GM19452 (cell line): ENCODE data around the gene CIROP.

Source experiments
- ATAC-seq: cut with Tn5 transposase; IDR thresholded peaks from one replicate; pipeline ENCODE4 v1.9.1; 2021; ENCODE audit not compliant: unreplicated experiment

Gene CIROP

GRCh38 chr14:23095196-23096108 lies 9.3 kb downstream of the CIROP start, which contains the start of gene C14orf119:
Gene C14orf119, plus strand, starts transcription at chr14:23095505. Its CDS starts 2,154 bp downstream, at chr14:23097659.
- peak; percentile 89 for ATAC-seq

GRCh38 chr14:23094666-23095195 lies 10.1 kb downstream of the CIROP start, which contains the start of gene ACIN1:
Gene ACIN1, minus strand, starts transcription at chr14:23095136. Its CDS starts 24 bp downstream, at chr14:23095112.
- ATAC-seq: peak; percentile 37

- peak; percentile 26 for ATAC-seq
Observed at GRCh38 chr14:23093991-23094665, 10.7 kb downstream of the CIROP start.

GRCh38 chr14:23093526-23093925 lies 11.3 kb downstream of the CIROP start:
- ATAC-seq: no peak

- ATAC-seq: no peak
Observed at GRCh38 chr14:23093104-23093503, 11.7 kb downstream of the CIROP start.

- no peak for ATAC-seq
Observed at GRCh38 chr14:23091294-23092225, 13.2 kb downstream of the CIROP start.

- no peak for ATAC-seq
Observed at GRCh38 chr14:23090254-23090636, 14.5 kb downstream of the CIROP start.

GRCh38 chr14:23089498-23090253 lies 15.1 kb downstream of the CIROP start:
- no peak for ATAC-seq

- ATAC-seq: no peak
Observed at GRCh38 chr14:23086565-23086964, 18.2 kb downstream of the CIROP start.

GRCh38 chr14:23085458-23085857 lies 19.3 kb downstream of the CIROP start:
- ATAC-seq: no peak

- no peak for ATAC-seq
Observed at GRCh38 chr14:23080474-23080873, 24.3 kb downstream of the CIROP start.

GRCh38 chr14:23079716-23080115 lies 25.1 kb downstream of the CIROP start:
- no peak for ATAC-seq

GRCh38 chr14:23078692-23079116 lies 26.1 kb downstream of the CIROP start:
- ATAC-seq: no peak

- no peak for ATAC-seq
Observed at GRCh38 chr14:23077962-23078361, 26.8 kb downstream of the CIROP start.

- no peak for ATAC-seq
Observed at GRCh38 chr14:23076785-23077408, 27.9 kb downstream of the CIROP start.

- ATAC-seq: no peak
Observed at GRCh38 chr14:23074906-23075305, 29.9 kb downstream of the CIROP start.

GRCh38 chr14:23071921-23072539 lies 32.8 kb downstream of the CIROP start:
- ATAC-seq: no peak

- peak; percentile 81 for ATAC-seq
Observed at GRCh38 chr14:23071244-23071920, 33.4 kb downstream of the CIROP start.
